ENCODE data around the gene MFSD2B.
"Not testable (repeated sequence)": the region's sequence is repeated elsewhere in the genome, so short reads cannot be mapped to it uniquely, and the experiment has no call there.

The MFSD2B gene, protein sequence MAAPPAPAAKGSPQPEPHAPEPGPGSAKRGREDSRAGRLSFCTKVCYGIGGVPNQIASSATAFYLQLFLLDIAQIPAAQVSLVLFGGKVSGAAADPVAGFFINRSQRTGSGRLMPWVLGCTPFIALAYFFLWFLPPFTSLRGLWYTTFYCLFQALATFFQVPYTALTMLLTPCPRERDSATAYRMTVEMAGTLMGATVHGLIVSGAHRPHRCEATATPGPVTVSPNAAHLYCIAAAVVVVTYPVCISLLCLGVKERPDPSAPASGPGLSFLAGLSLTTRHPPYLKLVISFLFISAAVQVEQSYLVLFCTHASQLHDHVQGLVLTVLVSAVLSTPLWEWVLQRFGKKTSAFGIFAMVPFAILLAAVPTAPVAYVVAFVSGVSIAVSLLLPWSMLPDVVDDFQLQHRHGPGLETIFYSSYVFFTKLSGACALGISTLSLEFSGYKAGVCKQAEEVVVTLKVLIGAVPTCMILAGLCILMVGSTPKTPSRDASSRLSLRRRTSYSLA

DNA sequence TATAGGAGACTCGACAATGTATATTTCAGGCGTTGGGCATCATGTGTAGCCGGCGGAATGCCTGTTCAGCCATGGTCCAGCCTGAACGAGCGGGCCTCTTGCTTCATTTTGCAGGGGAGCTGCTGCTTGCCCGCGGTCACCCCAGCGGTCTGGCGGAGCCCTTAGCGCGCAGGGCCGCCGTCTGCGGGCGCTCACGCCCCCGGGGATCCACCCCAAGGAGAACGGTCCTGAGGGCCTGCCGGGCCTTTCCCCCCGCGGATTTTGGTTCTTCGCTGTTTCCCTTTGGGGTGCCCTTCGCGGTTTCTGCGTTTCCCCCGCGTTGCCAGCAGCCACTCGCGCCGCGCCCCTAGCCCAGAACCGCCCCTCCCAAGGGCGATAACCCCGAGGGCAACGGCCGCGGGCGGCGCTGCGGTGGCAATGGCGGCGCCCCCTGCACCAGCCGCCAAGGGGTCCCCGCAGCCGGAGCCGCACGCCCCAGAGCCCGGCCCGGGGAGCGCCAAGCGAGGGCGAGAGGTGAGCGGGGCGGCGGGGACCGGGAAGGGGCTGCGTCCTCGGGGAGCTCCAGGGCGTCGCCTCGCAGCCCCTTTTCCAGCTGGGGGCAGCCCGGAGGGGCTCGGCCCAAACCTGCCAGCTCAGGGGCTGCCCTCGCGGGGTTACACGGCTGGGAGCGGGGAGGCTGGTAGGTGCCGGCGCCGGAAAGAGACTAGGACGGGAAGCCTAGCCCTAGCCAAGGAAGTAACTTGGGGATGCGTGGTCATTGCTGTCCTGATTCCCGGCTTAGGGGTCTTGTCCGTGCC is at the start of gene MFSD2B:
MFSD2B (plus strand) TSS at position 406 of the 797 bp plus-strand sequence; CDS start at position 418, 12 bp downstream.
- no peak for DNase-seq

DNA sequence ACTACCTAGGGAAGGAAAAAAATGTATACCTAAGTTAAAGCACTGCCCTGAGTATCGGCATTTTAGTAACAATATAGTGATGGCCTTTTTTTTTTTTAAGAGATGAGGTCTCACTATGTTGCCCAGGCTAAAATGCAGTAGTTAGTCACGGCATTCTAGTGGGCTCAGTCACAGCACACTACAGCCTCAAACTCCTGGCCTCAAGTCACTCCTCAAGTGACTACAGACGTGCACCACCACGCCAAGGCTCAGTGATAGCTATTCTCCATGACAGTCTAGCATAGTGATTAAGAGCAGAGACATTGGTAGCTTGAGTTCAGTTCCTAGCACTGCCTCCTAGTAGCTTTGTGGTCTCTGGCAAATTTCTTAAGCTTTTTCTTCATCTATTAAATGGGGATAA is 42.0 kb upstream of the MFSD2B start:
- DNase-seq: no peak

DNA sequence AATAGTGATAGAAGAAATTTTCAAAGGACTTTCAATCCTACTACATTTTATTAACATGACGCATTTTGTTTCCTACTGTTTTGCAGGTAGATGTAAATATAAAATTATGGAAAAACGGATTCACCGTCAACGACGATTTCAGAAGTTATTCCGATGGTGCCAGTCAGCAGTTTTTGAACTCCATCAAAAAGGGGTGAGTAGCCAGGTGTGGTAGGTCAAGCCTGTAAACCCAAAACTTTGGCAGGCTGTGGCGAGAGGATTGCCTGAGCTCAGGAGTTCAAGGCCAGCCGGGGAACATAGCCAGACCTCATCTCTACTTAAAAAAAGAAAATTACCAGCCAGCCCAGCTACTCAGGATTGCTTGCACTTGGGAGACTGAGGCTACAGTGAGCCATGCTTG is 33.0 kb upstream of the MFSD2B start:
- no peak for DNase-seq

DNA sequence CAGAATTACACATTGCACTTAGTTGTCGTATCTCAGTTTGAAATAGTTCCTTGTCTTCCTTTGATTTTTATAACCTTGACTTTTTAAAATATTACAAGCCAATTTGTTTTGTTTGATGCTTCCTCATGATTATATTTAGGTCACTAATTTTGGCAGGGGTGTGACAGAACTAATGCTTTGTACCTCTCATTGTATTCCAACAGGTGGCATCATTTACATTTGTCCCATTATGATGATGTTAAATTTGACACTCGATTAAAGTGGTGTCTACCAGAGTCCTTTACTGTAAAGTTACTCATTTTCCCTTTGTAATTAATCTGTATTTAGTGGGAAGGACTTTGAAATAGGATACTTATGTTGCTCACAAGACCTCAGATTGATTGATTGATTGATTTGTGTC is 21.5 kb upstream of the MFSD2B start:
- no peak for DNase-seq

DNA sequence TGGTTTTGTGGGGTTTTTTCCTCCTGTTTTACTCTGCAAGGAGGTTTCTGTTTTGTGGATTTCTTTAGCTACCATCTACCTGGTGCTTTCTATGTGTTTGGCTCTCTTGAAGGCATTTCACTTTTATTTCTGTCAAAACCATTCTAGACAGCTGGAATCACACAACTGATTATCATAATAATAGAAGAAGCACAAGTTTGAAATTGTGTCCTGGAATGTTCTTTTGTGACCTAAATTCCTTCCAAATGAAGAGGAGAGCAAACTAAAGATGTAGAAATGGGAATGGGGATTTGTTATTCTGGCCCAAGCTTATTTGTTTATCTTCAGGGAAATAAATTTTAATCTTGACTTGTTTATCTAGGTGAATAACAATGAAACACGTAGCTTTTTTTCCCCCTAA is 17.0 kb upstream of the MFSD2B start:
- DNase-seq: no peak

DNA sequence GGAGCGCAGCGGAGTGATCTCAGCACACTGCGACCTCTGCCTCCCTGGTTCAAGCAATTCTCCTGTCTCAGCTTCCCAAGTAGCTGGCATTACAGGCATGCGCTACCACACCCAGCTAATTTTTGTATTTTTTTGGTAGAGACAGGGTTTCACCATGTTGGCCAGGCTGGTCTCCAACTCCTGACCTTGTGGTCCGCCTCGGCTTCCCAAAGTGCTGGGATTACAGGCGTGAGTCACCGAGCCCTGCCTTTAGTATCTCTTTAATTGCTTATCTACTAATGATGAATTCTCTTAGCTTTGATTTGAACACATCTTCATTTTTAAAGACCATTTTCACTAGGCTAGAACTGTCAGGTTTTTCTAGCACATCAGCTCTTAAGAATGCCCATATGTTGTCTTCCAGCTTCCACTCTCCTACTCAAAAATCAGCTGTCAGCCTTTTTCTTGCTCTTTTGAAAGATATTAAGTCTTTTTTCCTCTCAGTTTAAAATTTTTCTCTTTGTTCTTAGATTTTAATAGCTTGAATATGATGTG is 16.1 kb upstream of the MFSD2B start:
- no peak for DNase-seq

DNA sequence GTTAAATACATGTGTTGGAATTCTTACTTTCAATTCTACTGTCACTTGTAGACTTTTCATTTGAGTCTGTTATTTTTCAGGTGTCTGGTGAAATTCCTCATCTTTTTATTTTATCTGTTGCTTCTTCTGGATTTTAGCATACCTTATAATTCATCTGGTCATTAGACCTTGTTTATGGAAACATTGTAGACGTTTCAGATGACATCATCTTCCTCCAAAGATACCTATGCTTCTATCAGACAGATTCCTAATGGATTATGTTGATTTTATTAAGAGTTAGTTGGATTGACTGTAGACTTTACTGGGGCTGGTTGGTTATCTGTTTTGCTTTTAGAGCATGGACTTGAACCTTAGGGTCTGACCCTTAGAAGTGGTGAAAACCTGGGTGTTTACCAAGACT is 15.3 kb upstream of the MFSD2B start:
- no peak for DNase-seq

DNA sequence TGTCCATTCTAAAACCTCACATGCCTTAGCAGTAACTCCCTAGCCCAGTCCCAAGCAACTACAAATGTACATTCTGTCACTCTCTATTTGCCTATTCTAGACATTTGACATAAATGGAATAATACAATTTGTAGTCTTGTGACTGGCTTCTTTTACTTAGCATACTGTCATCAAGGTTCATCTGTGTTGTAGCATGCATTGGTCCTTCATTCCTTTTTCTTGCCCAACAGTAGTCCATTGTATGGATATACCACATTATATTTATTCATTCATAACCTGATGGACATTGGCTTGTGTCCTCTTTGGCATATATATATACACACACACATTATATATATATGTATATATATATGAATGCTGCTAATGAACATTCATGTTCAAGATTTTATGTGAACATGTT is 2.2 kb upstream of the MFSD2B start:
- no peak for DNase-seq

DNA sequence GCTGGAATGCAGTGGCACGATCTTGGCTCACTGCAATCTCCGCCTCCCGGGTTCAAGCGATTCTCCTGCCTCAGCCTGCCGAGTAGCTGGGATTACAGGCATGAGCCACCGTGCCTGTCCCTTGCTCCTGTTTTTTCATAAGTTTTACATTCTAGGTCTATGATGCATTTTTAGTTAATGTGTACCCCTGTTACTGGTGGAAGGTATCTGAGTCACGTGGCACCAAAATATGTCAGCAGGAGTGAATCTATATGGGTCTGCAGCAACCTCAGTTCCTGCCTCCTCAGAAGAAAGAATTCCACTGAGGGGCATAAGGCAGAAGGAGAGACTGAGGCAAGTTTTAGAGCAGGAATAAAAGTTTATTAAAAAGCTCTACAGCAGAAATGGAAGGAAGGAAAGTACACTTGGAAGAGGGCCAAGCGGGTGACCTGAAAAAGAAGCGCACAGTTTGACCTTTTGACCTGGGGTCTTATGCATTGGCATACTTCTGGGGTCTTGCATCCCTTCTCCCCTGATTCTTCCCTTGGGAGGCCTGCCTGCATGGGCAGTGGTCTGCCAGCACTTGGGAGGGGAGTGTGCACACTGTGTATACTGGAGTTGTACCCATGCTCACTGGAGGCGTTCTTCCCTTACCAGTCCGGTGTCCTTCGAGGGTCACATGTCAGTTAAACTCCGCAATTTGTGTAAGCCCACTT is 1.1 kb upstream of the MFSD2B start:
- no peak for DNase-seq

DNA sequence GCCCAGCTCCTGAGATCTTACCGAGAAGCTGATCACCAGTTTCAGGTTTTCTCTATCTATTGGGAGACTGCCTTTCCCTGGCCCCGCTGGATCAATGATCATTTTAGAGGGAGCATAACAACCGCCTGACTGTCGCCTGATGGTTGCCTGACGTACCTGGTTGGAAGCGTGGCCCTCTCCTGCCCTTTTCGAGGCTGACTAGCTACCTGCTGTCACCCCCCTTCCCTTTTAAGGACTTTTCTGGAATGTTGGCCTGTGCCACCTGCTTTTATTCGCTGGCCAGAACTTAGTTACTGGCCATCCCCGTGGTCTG is 562 bp upstream of the MFSD2B start:
- DNase-seq: no peak

DNA sequence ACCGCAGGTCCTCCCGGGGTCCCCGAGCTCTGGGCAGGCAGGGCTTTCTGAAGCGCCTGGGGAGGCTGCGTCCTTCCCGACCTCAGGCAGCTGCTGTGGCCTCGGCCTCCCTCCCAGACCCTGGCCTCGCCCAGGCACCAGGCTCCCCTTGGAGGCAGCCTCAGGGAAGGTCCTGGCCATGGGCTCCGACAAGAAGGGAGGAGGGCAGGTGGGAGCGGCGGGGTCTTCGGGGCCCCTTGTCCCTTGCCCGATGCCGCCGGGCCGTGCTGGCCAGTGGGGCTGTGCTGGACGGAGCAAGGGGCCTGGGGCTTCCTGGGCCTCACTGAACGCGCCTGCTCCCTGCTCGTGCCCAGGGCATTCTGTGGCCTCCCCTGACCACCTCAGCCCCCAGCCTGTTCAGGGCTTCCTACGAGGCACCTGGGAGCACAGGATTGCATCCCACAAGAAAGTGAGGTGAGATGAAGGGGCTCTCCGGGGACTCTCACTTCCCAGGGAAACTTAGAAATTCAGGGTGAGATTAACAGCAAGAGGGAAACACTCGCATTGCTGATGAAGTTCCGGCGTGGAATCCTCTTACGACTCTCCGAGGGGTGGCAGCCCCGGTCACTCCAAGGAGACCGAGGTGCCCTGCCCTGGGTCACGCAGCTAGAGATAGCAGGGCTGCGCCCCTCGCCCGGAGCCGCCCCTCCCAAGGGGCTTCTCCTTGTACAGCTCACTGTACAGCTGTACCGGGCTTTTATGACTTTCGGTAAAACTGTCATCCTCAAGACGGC is 778 bp downstream of the MFSD2B start:
- DNase-seq: no peak

DNA sequence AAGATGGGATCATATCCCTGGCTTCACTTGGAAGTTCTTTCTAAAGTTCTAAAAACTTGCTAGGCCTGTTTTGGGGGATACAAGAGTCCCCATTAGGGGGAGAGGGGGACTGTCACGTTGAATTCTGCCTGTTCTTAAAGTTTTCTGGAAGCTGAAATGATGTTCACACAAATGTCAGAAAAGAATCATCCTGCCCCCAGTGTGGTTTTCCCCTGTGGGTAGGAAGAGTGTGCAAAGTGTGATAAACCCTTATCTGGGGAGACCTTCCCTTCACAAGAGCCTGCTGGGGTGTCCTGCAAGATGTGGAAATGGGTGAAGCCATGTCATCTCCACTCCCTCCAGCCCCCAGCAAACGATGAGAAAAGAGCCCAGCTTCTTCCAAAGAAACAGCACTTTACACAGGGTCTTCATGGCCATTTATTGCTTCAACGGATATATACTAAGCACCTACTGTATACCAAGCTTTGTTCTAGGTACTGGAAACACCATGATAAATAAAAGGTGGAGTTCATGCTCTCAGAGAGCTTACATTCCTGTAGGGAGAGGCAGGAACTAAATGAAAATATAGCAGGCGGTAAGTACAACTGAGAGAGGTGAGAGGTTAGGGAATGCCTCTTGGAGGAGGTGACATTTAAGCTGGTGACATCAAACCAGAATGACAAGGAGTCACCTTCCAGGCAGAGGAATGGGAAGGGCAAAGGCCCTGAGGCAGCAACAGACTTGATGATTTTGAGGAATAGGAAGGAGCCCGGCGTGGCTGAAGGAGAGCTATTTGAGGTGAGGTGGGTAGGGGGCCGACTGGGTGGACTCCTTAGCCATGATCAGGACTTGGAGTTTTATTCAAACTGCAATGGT is 1.6 kb downstream of the MFSD2B start:
- no peak for DNase-seq

DNA sequence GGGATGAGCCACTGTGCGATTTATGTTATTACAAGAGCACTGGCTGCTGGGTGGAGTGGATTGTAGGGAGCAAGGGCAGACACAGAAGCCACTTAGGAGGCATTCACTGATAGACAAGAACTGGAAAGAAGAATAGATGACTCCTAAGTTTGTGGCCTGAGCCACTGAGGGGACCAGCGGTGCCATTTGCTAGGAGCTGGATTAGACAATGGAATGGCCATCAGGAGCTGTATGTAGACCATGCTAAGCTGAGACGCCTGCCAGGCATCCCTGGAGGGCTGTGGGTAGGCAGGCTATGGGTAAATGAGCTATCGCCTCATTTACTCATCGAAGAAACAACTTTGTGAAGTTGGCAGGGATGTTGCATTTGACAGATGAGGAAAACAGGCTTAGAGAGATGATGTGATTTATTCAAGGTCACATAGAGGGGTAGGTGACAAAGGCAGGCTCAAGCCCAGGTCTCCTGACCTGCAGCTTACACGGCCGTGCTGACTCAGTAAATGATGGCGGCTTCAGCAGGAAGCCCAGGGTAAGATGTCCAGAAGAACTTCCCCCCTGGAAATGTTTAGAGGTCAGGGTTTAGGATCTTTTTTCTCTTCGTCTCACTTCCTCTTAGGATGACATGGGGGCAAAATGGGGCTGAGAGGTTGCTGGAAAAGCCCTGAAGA is 2.8 kb downstream of the MFSD2B start:
- no peak for DNase-seq

DNA sequence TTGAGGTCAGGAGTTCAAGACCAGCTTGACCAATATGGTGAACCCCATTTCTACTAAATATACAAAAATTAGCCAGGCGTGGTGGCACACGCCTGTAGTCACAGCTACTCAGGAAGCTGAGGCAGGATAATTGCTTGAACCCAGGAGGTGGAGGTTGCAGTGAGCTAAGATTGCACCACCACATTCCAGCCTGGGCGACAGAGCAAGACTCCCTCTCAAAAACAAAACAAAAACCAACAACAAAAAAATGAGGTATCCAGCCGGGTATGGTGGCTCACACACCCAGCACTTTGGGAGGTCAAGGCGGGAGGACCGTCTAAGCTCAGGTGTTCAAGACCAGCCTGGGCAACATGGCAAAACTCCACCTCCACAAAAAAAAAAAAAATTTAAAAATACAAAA is 5.0 kb downstream of the MFSD2B start:
- not testable (repeated sequence) for DNase-seq

DNA sequence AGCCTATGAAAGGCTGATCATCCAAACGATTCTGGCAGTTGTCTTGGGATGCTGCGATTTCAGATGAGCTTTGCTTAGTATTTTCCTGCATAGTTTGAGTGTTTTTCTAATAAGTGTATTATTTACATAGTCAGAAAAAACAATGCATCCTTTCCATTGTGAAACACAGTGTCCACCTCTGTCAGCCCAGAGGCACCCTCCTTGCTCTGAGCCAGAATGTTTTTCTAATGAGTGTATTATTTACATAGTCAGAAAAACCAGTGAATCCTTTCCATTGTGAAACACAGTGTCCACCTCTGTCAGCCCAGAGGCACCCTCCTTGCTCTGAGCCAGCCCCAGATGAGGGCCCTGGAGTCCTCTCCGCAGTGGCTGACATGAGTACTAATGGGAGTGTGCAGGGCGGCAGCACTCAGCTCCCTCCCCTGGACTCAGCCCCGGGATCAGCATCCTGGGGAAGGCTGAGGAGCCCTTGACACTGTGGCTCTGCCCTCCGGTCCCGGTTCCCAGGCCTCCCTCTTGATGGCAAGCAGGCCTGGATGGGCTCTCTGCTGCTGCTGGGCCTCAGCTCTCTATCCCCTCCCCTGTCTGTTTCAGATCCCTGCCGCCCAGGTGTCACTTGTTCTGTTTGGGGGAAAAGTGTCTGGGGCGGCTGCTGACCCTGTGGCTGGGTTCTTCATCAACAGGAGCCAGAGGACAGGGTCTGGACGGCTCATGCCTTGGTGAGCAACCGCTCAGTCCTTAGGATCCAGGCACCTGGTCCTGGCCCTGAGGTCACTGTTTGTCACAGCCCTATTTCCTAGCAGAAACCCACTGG is 5.9 kb downstream of the MFSD2B start:
- DNase-seq: no peak

DNA sequence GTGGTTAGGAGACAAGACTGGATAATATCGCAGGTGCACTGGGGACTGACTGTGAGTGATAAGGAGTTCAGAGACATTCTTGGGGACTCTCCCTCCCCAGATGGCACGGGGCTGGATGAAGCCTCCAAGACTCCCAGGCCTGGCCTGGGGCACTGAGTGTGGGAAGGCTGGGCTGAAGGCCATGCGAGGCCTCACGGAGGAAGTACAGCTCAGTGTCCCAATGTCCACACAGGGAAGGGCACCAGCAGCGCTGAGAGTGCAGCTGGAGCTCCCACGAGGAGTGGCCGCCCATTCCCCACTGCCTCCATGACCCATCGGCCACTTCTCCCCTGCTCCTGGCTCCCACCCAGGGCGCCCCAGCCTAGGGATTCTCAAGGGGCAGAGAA is 6.5 kb downstream of the MFSD2B start:
- DNase-seq: no peak

DNA sequence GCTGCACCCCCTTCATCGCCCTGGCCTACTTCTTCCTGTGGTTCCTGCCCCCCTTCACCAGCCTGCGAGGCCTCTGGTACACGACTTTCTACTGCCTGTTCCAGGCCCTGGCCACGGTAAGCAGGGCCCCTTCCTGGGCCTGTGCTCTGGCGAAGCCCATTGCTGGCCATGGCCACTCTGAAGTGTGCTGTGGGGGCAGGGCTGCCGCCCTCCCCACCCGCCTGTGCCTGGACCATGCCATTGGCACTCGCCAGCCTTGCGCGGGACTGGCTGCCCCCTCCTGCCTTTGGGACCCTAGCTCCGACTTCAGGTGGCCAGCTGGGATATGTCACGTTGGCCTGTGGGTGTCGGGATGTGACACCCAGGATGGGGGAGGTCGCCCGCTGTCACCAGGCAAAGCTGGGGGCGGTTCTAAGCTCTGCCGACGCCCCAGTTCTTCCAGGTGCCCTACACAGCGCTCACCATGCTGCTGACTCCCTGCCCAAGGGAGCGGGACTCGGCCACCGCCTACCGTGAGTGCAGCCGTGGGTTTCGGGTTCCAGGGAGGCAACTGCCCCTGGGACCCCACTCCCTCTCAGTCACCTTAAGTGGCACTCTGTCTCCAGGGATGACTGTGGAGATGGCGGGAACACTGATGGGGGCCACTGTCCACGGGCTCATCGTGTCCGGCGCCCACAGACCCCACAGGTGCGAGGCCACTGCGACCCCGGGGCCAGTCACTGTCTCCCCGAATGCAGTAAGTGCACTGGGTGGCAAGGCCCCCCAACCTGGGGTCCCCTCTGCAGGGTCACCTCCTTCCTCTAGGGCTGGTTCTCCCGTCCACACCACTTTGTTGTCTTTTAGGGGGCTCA is 7.2 kb downstream of the MFSD2B start:
- DNase-seq: no peak

DNA sequence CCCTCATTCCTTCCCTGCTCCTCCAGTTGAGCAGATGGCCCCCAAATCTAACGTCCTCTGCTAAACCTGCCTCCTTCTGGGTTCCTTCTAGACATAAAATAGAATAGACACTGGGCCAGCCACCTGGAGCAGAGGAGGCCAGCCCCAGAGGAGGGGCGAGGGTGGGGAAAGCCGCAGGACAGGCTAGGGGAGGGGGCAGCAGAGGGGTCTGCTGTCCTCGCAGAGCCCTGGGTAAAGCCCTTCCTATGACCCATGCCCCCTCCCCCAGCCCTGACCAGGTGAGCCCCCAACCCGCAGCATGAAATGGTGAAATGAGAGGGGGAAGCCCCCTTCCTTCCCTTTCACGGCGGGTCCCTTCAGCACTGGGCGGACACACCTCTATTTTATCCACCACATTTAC is 7.8 kb downstream of the MFSD2B start:
- DNase-seq: no peak

DNA sequence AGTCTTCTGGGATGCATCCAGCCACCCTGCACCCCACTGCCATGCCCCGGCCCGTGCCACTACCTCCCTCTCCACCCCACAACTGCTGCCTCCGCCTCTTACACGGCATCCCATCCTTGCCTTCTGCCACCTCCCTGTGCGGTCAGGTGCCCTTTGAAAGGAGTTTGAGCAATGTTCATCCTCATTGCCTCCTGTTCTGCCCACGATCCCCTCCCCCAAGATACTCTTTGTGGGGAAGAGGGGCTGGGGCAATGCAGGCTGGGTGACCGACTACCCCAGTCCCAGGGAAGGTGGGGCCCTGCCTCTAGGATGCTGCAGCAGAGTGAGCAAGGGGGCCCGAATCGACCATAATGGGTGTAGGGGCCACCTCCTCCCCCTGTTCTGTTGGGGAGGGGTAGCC is 8.4 kb downstream of the MFSD2B start:
- no peak for DNase-seq
